GM19397 (cell line): ENCODE measurements around the gene SFR1.
"Not testable (repeated sequence)": the region's sequence is repeated elsewhere in the genome, so short reads cannot be mapped to it uniquely, and the experiment has no call there.

Experiments used
- ATAC-seq: cut with Tn5 transposase; IDR thresholded peaks from one replicate; pipeline ENCODE4 v1.9.1; 2021; ENCODE audit warnings: mild to moderate bottlenecking, moderate library complexity; ENCODE audit not compliant: unreplicated experiment

Gene SFR1

DNA sequence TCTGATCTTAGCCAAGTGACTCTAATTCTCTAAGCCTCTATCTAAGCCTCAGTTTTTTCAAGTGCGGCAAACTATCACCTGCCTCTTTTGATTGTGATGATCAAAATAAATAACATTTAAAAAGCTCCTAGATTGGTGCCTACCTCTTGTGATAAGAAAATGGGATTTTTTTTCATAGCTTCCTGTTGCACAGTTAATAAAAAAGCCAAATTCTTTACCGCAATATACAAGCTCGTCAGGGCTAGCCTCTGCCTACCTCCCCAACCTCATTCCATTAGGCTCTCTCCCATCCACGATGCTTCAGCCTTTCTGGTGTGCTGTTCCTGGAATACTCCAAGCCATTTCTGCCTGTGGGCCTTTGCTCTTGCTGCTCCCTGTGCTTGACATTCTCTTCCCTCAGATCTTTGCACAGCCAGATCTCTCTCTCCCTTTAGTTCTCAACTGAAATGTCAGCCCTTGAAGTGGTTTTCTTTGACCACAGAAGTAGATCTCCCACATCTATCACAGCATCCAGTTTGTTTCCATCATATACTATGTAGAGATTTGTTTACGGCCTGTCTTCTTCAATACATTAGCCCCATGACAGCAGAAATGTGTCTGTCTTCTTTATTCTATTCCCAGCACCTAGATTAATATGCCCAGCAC is 48.8 kb downstream of the SFR1 start:
- ATAC-seq: no peak

DNA sequence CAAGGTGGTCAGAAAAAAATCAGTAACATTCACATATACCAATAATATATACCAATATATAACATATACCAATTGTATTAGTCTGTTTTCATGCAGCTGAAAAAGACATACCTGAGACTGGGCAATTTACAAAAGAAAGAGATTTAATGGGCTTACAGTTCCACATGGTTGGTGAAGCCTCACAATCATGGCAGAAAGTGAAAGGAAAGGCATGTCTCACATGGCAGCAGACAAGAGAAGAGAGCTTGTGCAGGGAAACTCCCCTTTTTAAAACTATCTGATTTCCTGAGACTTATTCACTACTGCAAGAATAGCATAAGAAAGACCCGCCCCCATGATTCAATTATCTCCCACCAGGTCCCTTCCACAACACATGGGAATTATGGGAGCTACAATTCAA is 52.2 kb downstream of the SFR1 start:
- not testable (repeated sequence) for ATAC-seq
